A549 (cell line): Measurements from ENCODE around the gene HOMER2. TPM values are rescaled to one million over a fixed set of nuclear protein-coding genes. Genes with fewer than 3 reads are reported as not detected.

Experiments
- ATAC-seq, 2 experiments: fragments of 200-7000 bp in 1 of 2; fragments of >200 bp in 1 of 2; cut with Nextera tagmentation in 1 of 2; cut with Tn5 transposase in 1 of 2; 3 replicates each; pipeline versions ENCODE4 v1.8.0 to v1.9.1; 2018 to 2020; ENCODE audit warnings: mild to moderate bottlenecking in 1 of 2, moderate library complexity in 1 of 2
- CTCF ChIA-PET: fragments of 300-600 bp; sonication (Branson Sonifier 250); formaldehyde crosslinking; extraction: SDS; loops from one replicate; lab custom pipeline; 2021; ENCODE audit warnings: antibody characterized with exemption, inconsistent platforms; lab: Yijun Ruan, JAX
- POLR2A ChIA-PET: fragments of 350-600 bp; formaldehyde crosslinking; extraction: SDS; loops from one replicate; lab custom pipeline; 2021; ENCODE audit warnings: antibody characterized with exemption, inconsistent platforms; lab: Yijun Ruan, JAX
- DNase-seq, 2 experiments: peaks; one replicate each; pipeline versions ENCODE4 v3.0.0 to v3.0.0-alpha.2; 2011 to 2016; ENCODE audit warnings: low read depth in 1 of 2, low spot score in 1 of 2
- FAIRE-seq: peaks from 2 replicates; lab custom pipeline; 2011; peaks lifted over from hg19 to GRCh38; lab: Jason Lieb, UNC
- H3K27ac ChIP-seq, 2 experiments: fragments of >200 bp; sonication (Bioruptor Twin); formaldehyde crosslinking; 3 replicates each; pipeline ENCODE4 v1.5.1; 2016 to 2017
- H3K4me1 ChIP-seq: fragments of >200 bp; sonication (Bioruptor Twin); formaldehyde crosslinking; 3 replicates; pipeline ENCODE4 v1.6.1; 2016
- H3K4me2 ChIP-seq: fragments of >200 bp; sonication (Bioruptor Twin); formaldehyde crosslinking; 3 replicates; pipeline ENCODE4 v1.6.1; 2016
- H3K4me3 ChIP-seq: fragments of >200 bp; sonication (Bioruptor Twin); formaldehyde crosslinking; 3 replicates; pipeline ENCODE4 v1.5.1; 2016
- H3K9me3 ChIP-seq: fragments of >200 bp; sonication (Bioruptor Twin); formaldehyde crosslinking; 3 replicates; pipeline ENCODE4 v1.6.1; 2016
- BHLHE40 ChIP-seq: IDR thresholded peaks from 2 replicates; pipeline ENCODE4 v1.6.1; 2012; ENCODE audit warnings: low read depth, low read length, inconsistent platforms
- CBX8 ChIP-seq: fragments of 200-600 bp; sonication (generic); IDR thresholded peaks from 2 replicates; pipeline ENCODE4 v1.6.1; 2016
- CEBPB ChIP-seq, 2 experiments: fragments of >200 bp in 1 of 2; sonication (Bioruptor Twin) in 1 of 2; formaldehyde crosslinking in 1 of 2; IDR thresholded peaks; 2 replicates each; pipeline ENCODE4 v1.6.1; 2012 to 2016
- CHD2 ChIP-seq: fragments of 150-350 bp; IDR thresholded peaks from 2 replicates; pipeline ENCODE4 v1.6.1; 2014; ENCODE audit warnings: low read length; ENCODE audit not compliant: partially characterized antibody
- EHMT2 ChIP-seq: fragments of 200-600 bp; sonication (generic); IDR thresholded peaks from 2 replicates; pipeline ENCODE4 v1.6.1; 2016; ENCODE audit warnings: antibody characterized with exemption, low read depth, mild to moderate bottlenecking, moderate library complexity
- FOSL2 ChIP-seq, 2 experiments: fragments of 450-650 bp in 1 of 2; fragments of >200 bp in 1 of 2; sonication (Bioruptor Twin) in 1 of 2; formaldehyde crosslinking; IDR thresholded peaks; 2 replicates each; pipeline versions ENCODE4 v1.5.0 to v1.6.1; 2016 to 2020; ENCODE audit warnings: mild to moderate bottlenecking in 1 of 2, moderate library complexity in 1 of 2
- HEYL ChIP-seq: fragments of 250-450 bp; sonication (Bioruptor Pico); IDR thresholded peaks from 2 replicates; pipeline ENCODE4 v1.8.0; 2021; ENCODE audit warnings: mild to moderate bottlenecking, moderate library complexity
- HOXB5 ChIP-seq: fragments of 250-450 bp; sonication (Bioruptor Pico); IDR thresholded peaks from 2 replicates; pipeline ENCODE4 v1.5.0; 2020; ENCODE audit warnings: mild to moderate bottlenecking, moderate library complexity
- MAZ ChIP-seq: fragments of 150-350 bp; IDR thresholded peaks from 2 replicates; pipeline ENCODE4 v1.6.1; 2014; ENCODE audit warnings: antibody characterized with exemption, low read depth, low read length, borderline replicate concordance
- MYC ChIP-seq: IDR thresholded peaks from 2 replicates; pipeline ENCODE4 v1.6.1; 2012; ENCODE audit warnings: mild to moderate bottlenecking, inconsistent platforms, low read length, improper control_type of control experiment, borderline replicate concordance
- NFE2L2 ChIP-seq: fragments of 150-350 bp; conservative IDR thresholded peaks from 2 replicates; pipeline ENCODE4 v1.6.1; 2014; ENCODE audit warnings: low read length
- POLR2A ChIP-seq: IDR thresholded peaks from 2 replicates; pipeline ENCODE4 v1.6.1; 2012; ENCODE audit warnings: mild to moderate bottlenecking, low read length
- RCOR1 ChIP-seq: fragments of 150-350 bp; IDR thresholded peaks from 2 replicates; pipeline ENCODE4 v1.6.1; 2014; ENCODE audit warnings: antibody characterized with exemption, low read length, low read depth
- RFX5 ChIP-seq: fragments of 450-650 bp; IDR thresholded peaks from 2 replicates; pipeline ENCODE4 v1.7.1; 2014; ENCODE audit warnings: antibody characterized with exemption, mild to moderate bottlenecking, moderate library complexity
- RNF2 ChIP-seq: fragments of 200-600 bp; sonication (generic); IDR thresholded peaks from 2 replicates; pipeline ENCODE4 v1.6.1; 2016; ENCODE audit warnings: low read depth, mild to moderate bottlenecking, antibody characterized with exemption, moderate library complexity, borderline replicate concordance
- SMC3 ChIP-seq: fragments of >200 bp; sonication (Bioruptor Twin); formaldehyde crosslinking; IDR thresholded peaks from 3 replicates; pipeline ENCODE4 v1.6.1; 2018; ENCODE audit warnings: inconsistent platforms
- ZC3H11A ChIP-seq: fragments of 450-650 bp; IDR thresholded peaks from 2 replicates; pipeline ENCODE4 v1.6.1; 2014; ENCODE audit warnings: antibody characterized with exemption, mild to moderate bottlenecking
- WGBS: methylation state at CpG from one replicate; pipeline ENCODE4 v1.1.6; 2017; ENCODE audit errors: missing lambda C conversion rate; 5-methylcytosine and 5-hydroxymethylcytosine counted together
- polyA plus RNA-seq, 4 experiments: library from polyadenylated mRNA; depleted of rRNA in 3 of 4; stranded (reverse); fragments of >200 nt; fragmentation: RNase III in 1 of 4; extraction: RNeasy Plus Mini Kit Qiagen cat#74134 plus additional on column Dnase treatment in 1 of 4; gene quantifications; 2 replicates in 3 of 4; 3 replicates in 1 of 4; pipeline ENCODE4 v1.2.3, GENCODE V29; 2011 to 2017
- TF ChIP-seq, protein P1 (sequence below): IDR thresholded peaks from 2 replicates; pipeline ENCODE4 v1.6.1; 2012
- TF ChIP-seq, protein P2 (sequence below): fragments of >200 bp; sonication (Bioruptor Twin); formaldehyde crosslinking; IDR thresholded peaks from 2 replicates; pipeline ENCODE4 v1.6.1; 2016
- TF ChIP-seq, protein P3 (sequence below): fragments of 450-650 bp; IDR thresholded peaks from 2 replicates; pipeline ENCODE4 v1.6.1; 2014; ENCODE audit warnings: antibody characterized with exemption
- TF ChIP-seq, protein P4 (sequence below): fragments of 250-450 bp; sonication (Bioruptor Pico); IDR thresholded peaks from 2 replicates; pipeline ENCODE4 v1.5.0; 2020; ENCODE audit warnings: low read depth, mild to moderate bottlenecking, moderate library complexity

The HOMER2 gene
- polyA plus RNA-seq, 2 of the 4 experiments (the other 2 are of a cell fraction) = 9.4 to 15.4 TPM

DNA sequence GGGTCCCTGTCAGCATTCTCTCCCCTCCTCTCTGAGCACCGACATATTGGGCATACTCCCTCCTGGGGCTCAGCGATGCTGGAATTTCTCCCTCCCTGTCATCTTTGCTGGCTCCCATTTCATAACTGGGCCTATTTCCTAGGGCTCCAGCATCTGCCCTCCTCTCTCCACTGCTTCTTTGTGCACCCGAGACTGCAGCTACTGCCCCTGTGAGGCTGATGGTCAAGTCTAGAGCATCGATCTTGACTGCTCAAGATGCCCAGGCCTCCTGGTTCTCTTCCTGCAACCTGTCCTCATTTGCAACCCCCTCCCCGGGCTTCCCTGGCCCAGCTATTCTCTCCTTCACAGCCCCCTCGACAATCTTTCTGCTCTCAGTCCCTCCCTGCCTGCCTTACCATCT is 89.6 kb downstream of the HOMER2 start:
- POLR2A ChIA-PET = no interaction called here
- Histone ChIP-seq H3K4me2 (no peak overlapping the region), H3K27ac (no peak overlapping the region), H3K4me1 (no peaks in the 10 kb centered on the region), H3K9me3 (no peaks in the 10 kb centered on the region), H3K4me3 (no peak overlapping the region)
- CTCF ChIA-PET = interaction anchor here (1.7 to 2.2 kb wide), 2 partner anchors 13 to 137 kb away, joined by 7 to 9 read pairs; no protein-coding TSS in a partner anchor
- 55% methylated on average over 6 of the region's 6 CpGs for WGBS
- DNase-seq (no peak), ATAC-seq (no peak; a peak in 1 of 6 replicates), FAIRE-seq (no peak)
- TF ChIP-seq RFX5 = no peak
- TF ChIP-seq, protein P1, sequence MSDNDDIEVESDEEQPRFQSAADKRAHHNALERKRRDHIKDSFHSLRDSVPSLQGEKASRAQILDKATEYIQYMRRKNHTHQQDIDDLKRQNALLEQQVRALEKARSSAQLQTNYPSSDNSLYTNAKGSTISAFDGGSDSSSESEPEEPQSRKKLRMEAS = no peak
- no peak for TF ChIP-seq EHMT2
- TF ChIP-seq POLR2A = no peak
- TF ChIP-seq ZC3H11A = no peak
- no peak for TF ChIP-seq SMC3

DNA sequence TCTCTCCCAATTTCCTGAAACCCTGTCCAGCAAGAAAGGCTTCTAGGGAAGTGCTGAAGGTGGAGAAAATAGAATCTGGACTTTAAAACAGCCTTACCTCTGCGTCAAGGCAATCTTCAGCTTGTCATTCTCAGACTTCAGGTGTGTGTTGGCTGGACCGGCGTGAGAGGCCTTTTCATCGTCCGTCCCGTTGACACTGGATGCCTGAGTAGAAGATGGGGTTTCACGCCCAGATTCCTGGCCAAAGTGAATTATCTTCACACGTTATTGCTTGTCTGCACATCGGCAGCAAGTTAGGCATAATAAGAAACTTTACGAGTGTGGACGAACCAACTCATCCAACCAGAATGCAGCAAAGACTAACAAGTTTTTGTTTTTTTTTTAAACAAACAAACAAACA is 93.6 kb downstream of the HOMER2 start:
- no peak for ATAC-seq
- Histone ChIP-seq H3K9me3 (no peaks in the 10 kb centered on the region), H3K4me3 (no peak overlapping the region), H3K4me1 (no peaks in the 10 kb centered on the region), H3K4me2 (no peak overlapping the region), H3K27ac (no peak overlapping the region)
- TF ChIP-seq, protein P1 = no peak
- TF ChIP-seq, protein P2, sequence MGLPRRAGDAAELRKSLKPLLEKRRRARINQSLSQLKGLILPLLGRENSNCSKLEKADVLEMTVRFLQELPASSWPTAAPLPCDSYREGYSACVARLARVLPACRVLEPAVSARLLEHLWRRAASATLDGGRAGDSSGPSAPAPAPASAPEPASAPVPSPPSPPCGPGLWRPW = no peak
- TF ChIP-seq RFX5 = no peak
- TF ChIP-seq MYC = no peak
- TF ChIP-seq NFE2L2 = no peak
- no peak for TF ChIP-seq EHMT2
- TF ChIP-seq POLR2A = no peak
- ChIA-PET CTCF (interaction anchor here (1.2 kb wide), 1 partner anchor 9 kb away, joined by 3 read pairs; no protein-coding TSS in a partner anchor), POLR2A (no interaction called here)
- no peak for FAIRE-seq
- DNase-seq = no peak
- WGBS = 86% methylated on average over 11 of the region's 11 CpGs

DNA sequence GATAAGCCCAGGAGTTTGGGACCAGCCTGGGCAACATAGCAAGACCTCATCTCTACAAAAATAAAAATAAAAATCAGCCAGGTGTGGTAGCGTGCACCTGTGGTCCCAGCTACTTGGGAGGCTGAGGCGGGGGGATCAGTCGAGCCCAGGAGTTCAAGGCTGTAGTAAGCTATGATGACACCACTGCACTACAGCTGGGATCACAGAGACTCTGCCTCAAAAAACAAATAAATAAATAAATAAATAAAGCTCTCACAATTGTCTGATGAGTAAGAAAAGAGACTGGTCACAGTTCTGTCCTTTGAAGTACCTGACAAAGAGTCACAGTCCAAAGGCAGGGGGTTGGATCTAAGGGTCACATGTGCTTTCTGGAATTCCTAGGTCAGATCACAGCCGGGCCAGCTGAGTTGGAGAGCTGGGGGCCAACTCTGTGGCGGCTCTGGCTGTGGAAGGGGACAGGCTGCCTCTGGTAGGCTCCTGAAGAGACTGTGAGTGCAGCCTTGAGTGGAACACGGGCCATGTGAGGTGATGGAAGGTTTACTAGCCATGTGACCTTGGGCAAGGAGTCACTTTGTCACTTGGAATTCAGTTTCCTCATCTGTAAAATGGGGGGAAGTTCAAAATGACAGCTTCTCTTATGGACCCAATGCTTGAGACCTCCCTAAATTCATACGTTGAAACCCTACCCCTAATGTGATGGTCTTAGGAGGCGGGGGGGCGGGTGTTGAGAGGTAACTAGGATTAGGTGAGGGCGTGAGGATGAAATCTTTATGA is 95.9 kb downstream of the HOMER2 start:
- no peak for FAIRE-seq
- no peak overlapping the region for H3K4me3 ChIP-seq
- H3K4me2 ChIP-seq = no peak overlapping the region
- TF ChIP-seq CHD2 (no peak), RNF2 (no peak), CEBPB (IDR thresholded peaks at IDR 0.05) (no peak), SMC3 (no peak), HOXB5 (CRISPR knock-in tag) (no peak), MAZ (no peak), HEYL (CRISPR knock-in tag) (no peak), EHMT2 (no peak), CBX8 (no peak), RFX5 (no peak), ZC3H11A (no peak), BHLHE40 (no peak), RCOR1 (no peak), FOSL2 (IDR thresholded peaks at IDR 0.05) (no peak), FOSL2 (CRISPR knock-in tag; IDR thresholded peaks at IDR 0.05) (no peak)
- TF ChIP-seq, protein P3, sequence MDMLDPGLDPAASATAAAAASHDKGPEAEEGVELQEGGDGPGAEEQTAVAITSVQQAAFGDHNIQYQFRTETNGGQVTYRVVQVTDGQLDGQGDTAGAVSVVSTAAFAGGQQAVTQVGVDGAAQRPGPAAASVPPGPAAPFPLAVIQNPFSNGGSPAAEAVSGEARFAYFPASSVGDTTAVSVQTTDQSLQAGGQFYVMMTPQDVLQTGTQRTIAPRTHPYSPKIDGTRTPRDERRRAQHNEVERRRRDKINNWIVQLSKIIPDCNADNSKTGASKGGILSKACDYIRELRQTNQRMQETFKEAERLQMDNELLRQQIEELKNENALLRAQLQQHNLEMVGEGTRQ = no peak
- TF ChIP-seq, protein P4, sequence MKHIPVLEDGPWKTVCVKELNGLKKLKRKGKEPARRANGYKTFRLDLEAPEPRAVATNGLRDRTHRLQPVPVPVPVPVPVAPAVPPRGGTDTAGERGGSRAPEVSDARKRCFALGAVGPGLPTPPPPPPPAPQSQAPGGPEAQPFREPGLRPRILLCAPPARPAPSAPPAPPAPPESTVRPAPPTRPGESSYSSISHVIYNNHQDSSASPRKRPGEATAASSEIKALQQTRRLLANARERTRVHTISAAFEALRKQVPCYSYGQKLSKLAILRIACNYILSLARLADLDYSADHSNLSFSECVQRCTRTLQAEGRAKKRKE = no peak
- TF ChIP-seq, all 56 proteins: peak for 0
- ChIA-PET POLR2A (interaction anchor here (0.6 kb wide), 1 partner anchor 91 kb away, joined by 4 read pairs; no protein-coding TSS in a partner anchor), CTCF (interaction anchor here (0.6 to 1.0 kb wide), 4 partner anchors 11 to 144 kb away, joined by 3 to 4 read pairs (median 4); no protein-coding TSS in a partner anchor)
- 87% methylated on average over 10 of the region's 10 CpGs for WGBS
- Histone ChIP-seq H3K27ac (no peak overlapping the region), H3K9me3 (no peaks in the 10 kb centered on the region), H3K4me1 (no peaks in the 10 kb centered on the region)
- ATAC-seq = no peak
- DNase-seq = no peak
